Measurements from ENCODE around the gene TPST2.

DNA sequence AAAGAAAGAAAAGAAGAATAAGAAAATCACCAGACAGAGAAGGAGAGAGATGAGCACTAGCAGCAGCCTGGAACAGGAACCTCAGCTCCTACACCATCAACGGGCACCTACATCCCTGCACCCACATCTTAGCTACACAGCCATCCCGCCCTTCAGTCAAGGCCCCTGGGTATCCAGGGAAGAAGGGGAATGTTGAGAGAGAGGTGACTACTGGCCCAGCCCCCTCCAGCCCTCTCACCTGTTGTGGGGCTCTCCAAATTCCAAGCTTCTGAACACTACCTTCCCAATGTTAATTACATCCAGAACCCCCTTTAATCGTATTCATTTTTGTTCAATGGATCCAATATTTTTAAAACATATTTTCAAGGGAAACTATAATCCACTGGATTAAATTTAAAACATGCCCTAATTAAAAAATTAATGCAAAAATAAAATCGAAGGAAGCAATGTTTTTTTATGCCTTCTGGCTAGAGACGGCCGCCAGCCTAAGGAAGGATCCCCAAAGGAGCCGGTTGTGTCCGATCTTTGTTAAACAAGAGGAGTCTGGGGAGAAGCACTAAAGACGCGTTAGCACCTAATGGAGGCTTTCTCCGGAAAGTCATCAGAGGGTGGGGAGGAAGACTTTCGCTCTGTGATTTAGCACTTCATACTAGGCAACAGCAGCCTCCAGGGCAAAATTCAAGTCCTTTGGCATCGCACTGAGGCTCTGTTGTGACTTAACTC, 9.5 kb downstream of the TPST2 start:
- TF ChIP-seq POLR2A (IDR thresholded peaks at IDR 0.05; ENCODE audit: low read depth, low read length) (no peak), MAFK (IDR thresholded peaks at IDR 0.05; ENCODE audit: low read depth, low read length) (no peak), CEBPB (IDR thresholded peaks at IDR 0.05; ENCODE audit: low read depth, low read length) (no peak), MXI1 (IDR thresholded peaks at IDR 0.05; ENCODE audit: borderline replicate concordance, low read depth, low read length) (no peak)
- TF ChIP-seq, protein P1, sequence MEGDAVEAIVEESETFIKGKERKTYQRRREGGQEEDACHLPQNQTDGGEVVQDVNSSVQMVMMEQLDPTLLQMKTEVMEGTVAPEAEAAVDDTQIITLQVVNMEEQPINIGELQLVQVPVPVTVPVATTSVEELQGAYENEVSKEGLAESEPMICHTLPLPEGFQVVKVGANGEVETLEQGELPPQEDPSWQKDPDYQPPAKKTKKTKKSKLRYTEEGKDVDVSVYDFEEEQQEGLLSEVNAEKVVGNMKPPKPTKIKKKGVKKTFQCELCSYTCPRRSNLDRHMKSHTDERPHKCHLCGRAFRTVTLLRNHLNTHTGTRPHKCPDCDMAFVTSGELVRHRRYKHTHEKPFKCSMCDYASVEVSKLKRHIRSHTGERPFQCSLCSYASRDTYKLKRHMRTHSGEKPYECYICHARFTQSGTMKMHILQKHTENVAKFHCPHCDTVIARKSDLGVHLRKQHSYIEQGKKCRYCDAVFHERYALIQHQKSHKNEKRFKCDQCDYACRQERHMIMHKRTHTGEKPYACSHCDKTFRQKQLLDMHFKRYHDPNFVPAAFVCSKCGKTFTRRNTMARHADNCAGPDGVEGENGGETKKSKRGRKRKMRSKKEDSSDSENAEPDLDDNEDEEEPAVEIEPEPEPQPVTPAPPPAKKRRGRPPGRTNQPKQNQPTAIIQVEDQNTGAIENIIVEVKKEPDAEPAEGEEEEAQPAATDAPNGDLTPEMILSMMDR (conservative IDR thresholded peaks at IDR 0.05; ENCODE audit: low read depth, low read length) = no peak
